PC-9 (cell line): Measurements from ENCODE around the gene ATN1. TPM values are rescaled to one million over a fixed set of nuclear protein-coding genes. Genes with fewer than 3 reads are reported as not detected.
A peak's percentile ranks its signal among the peaks of the same experiment; 100 is the strongest.

Experiments
- BruUV-seq: library from RNA; stranded (reverse); fragments of 400-500 nt; replicated peaks from 2 replicates; lab custom pipeline; 2021; lab: Mats Ljungman, UMichigan
- CTCF ChIA-PET: fragments of 300-600 bp; sonication (Branson Sonifier 250); formaldehyde crosslinking; loops from one replicate; lab custom pipeline; 2022; ENCODE audit warnings: antibody characterized with exemption; lab: Charles Lee
- POLR2A ChIA-PET: fragments of 300-600 bp; sonication (Branson Sonifier 250); formaldehyde crosslinking; loops from one replicate; lab custom pipeline; 2022; ENCODE audit warnings: antibody characterized with exemption; ENCODE audit not compliant: unreplicated experiment; lab: Charles Lee
- DNase-seq, 2 experiments: peaks; one replicate each; pipeline versions ENCODE4 v3.0.0 to v3.0.0-alpha.2; 2015 to 2022; ENCODE audit warnings: mixed read lengths in 1 of 2
- H2AFZ ChIP-seq: fragments of 200-600 bp; sonication (generic); 2 replicates; pipeline ENCODE4 v1.8.1; 2017; ENCODE audit warnings: antibody characterized with exemption
- H3F3A ChIP-seq: fragments of 200-600 bp; sonication (generic); 2 replicates; pipeline ENCODE4 v1.8.1; 2017; ENCODE audit warnings: antibody characterized with exemption, mild to moderate bottlenecking, low read depth; ENCODE audit not compliant: insufficient read depth
- H3K27ac ChIP-seq: fragments of 200-600 bp; sonication (generic); 2 replicates; pipeline ENCODE4 v1.6.1; 2016; ENCODE audit warnings: mixed run types
- H3K27me3 ChIP-seq: fragments of 200-600 bp; sonication (generic); 2 replicates; pipeline ENCODE4 v1.6.1; 2016; ENCODE audit warnings: low read depth, mixed run types; ENCODE audit not compliant: insufficient read depth
- H3K36me3 ChIP-seq: fragments of 200-600 bp; sonication (generic); 2 replicates; pipeline ENCODE4 v1.6.1; 2016; ENCODE audit warnings: low read depth, mixed run types
- H3K4me1 ChIP-seq: fragments of 200-600 bp; sonication (generic); replicated peaks from 2 replicates; pipeline ENCODE4 v1.6.1; 2016; ENCODE audit warnings: mixed run types; ENCODE audit not compliant: insufficient read depth
- H3K4me2 ChIP-seq: fragments of 200-600 bp; sonication (generic); 2 replicates; pipeline ENCODE4 v1.6.1; 2017; ENCODE audit warnings: mixed run types
- H3K4me3 ChIP-seq: fragments of 200-600 bp; sonication (generic); 2 replicates; pipeline ENCODE4 v1.6.1; 2016; ENCODE audit warnings: mixed run types
- H3K79me2 ChIP-seq: fragments of 200-600 bp; sonication (generic); 2 replicates; pipeline ENCODE4 v1.6.1; 2017; ENCODE audit warnings: low read depth, mixed run types
- H3K9me2 ChIP-seq: fragments of 200-600 bp; sonication (generic); 2 replicates; pipeline ENCODE4 v1.8.1; 2017; ENCODE audit warnings: mild to moderate bottlenecking; ENCODE audit not compliant: insufficient read depth
- H3K9me3 ChIP-seq: fragments of 200-600 bp; sonication (generic); 2 replicates; pipeline ENCODE4 v1.8.1; 2016; ENCODE audit warnings: low read depth; ENCODE audit not compliant: insufficient read depth
- H4K20me1 ChIP-seq: fragments of 200-600 bp; sonication (generic); 2 replicates; pipeline ENCODE4 v1.8.1; 2017; ENCODE audit not compliant: insufficient read depth
- EZH2 ChIP-seq: fragments of 200-600 bp; sonication (generic); IDR thresholded peaks from 2 replicates; pipeline ENCODE4 v1.8.0; 2017; ENCODE audit warnings: antibody characterized with exemption, low read depth
- intact Hi-C: fragments of 100-400 bp; cut with micrococcal nuclease; formaldehyde crosslinking; loops from one replicate; pipeline ENCODE4 v1.10.0; 2022; ENCODE audit not compliant: unreplicated experiment
- total RNA-seq: library from RNA; stranded (reverse); gene quantifications from 2 replicates; pipeline ENCODE4 v1.2.3, GENCODE V29; 2021
- TF ChIP-seq, protein P1 (sequence below): fragments of 200-600 bp; sonication (generic); conservative IDR thresholded peaks from 2 replicates; pipeline ENCODE4 v1.6.1; 2017; ENCODE audit warnings: mixed run types, antibody characterized with exemption, mild to moderate bottlenecking, moderate library complexity

Gene ATN1
- total RNA-seq, 1 experiment from 2014 or later = 158 TPM

DNA sequence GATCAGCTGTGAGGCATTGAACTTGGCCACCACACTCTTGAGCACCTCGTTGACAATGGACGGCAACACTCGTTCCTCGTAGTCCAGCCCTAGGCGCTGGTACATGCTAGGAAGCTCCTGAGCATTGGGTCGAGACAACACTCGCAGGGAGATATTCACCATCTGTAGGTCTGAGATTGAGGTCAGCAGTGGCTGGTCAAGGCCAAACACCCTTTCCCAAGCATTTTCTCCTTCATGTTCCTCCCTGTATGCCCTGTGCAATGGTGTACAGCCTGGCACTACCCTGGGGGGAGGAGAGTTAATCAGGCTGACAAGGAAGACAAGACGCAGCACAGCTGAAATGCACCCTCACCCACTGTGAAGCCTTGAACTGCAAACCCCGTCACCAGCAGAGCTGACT is 40.7 kb downstream of the ATN1 start:
- H3K36me3 ChIP-seq = peaks cover 46% of the 10 kb centered on the region
- no peak for DNase-seq
- H2AFZ ChIP-seq = no peak overlapping the region
- no peaks in the 10 kb centered on the region for H3K9me3 ChIP-seq
- H3F3A ChIP-seq = peaks cover 61% of the 10 kb centered on the region
- ChIA-PET POLR2A (interaction anchor here (0.6 to 0.7 kb wide), 2 partner anchors 24 to 100 kb away, joined by 3 read pairs; no protein-coding TSS in a partner anchor), CTCF (interaction anchor here (0.6 to 2.7 kb wide), 5 partner anchors 24 to 145 kb away, joined by 3 to 7 read pairs (median 4); no protein-coding TSS in a partner anchor)
- H4K20me1 ChIP-seq = peaks cover 30% of the 10 kb centered on the region
- no peaks in the 10 kb centered on the region for H3K27me3 ChIP-seq
- 0 out of 2 replicates have a peak overlapping the region, but pooled peaks have one; percentile 90 for H3K27ac ChIP-seq
- H3K4me1 ChIP-seq = peaks cover 39% of the 10 kb centered on the region
- peak overlapping the region; percentile 82; the same call in 1 of the 2 replicates for H3K4me3 ChIP-seq
- no peak for TF ChIP-seq EZH2
- peak overlapping the region; percentile 92 for H3K4me2 ChIP-seq
- BruUV-seq = no TSS peak
- intact Hi-C loops = loop anchor here (10.0 kb wide), 2 partner anchors 284 to 354 kb away; partner anchors contain the start of gene ZNF384
- H3K9me2 ChIP-seq = no peaks in the 10 kb centered on the region
- peaks cover 97% of the 10 kb centered on the region for H3K79me2 ChIP-seq

DNA sequence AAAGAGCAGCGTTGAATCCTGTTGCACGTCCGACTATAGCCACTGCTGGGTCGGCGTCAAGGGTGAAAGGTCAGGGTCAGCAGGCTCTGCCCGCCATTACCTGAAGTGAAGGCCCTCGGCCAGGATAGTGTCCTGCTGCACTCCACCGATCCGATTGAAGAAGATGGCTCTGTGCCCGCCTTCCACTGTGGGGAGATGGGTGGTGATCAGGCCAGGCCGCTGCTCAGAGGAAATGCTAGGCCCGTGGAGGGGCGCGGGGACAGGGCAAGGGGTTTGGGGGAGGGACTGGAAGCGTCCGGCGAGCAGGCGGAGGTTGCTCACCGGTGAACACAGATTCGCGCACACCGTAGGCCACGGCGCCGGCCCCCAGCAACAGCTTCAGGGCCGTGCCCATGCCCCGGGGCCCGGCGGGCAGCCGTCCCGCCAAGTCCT is 42.4 kb downstream of the ATN1 start:
- Histone ChIP-seq H3K27ac (peak overlapping the region; percentile 90), H2AFZ (no peak overlapping the region), H3K9me3 (no peaks in the 10 kb centered on the region), H3K27me3 (no peaks in the 10 kb centered on the region), H4K20me1 (peaks cover 26% of the 10 kb centered on the region), H3K36me3 (peaks cover 49% of the 10 kb centered on the region), H3K4me2 (peak overlapping the region; percentile 92), H3K4me3 (peak overlapping the region; percentile 82), H3K9me2 (no peaks in the 10 kb centered on the region), H3K4me1 (peaks cover 37% of the 10 kb centered on the region), H3K79me2 (peaks cover 81% of the 10 kb centered on the region), H3F3A (peaks cover 64% of the 10 kb centered on the region)
- TF ChIP-seq, protein P1, sequence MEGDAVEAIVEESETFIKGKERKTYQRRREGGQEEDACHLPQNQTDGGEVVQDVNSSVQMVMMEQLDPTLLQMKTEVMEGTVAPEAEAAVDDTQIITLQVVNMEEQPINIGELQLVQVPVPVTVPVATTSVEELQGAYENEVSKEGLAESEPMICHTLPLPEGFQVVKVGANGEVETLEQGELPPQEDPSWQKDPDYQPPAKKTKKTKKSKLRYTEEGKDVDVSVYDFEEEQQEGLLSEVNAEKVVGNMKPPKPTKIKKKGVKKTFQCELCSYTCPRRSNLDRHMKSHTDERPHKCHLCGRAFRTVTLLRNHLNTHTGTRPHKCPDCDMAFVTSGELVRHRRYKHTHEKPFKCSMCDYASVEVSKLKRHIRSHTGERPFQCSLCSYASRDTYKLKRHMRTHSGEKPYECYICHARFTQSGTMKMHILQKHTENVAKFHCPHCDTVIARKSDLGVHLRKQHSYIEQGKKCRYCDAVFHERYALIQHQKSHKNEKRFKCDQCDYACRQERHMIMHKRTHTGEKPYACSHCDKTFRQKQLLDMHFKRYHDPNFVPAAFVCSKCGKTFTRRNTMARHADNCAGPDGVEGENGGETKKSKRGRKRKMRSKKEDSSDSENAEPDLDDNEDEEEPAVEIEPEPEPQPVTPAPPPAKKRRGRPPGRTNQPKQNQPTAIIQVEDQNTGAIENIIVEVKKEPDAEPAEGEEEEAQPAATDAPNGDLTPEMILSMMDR = no peak
- no peak for TF ChIP-seq EZH2
- no TSS peak for BruUV-seq
- POLR2A ChIA-PET = interaction anchor here (0.9 kb wide), 1 partner anchor 24 kb away, joined by 7 read pairs; no protein-coding TSS in a partner anchor
- CTCF ChIA-PET = interaction anchor here (1.7 to 2.7 kb wide), 2 partner anchors 25 to 101 kb away, joined by 4 to 7 read pairs; no protein-coding TSS in a partner anchor
- intact Hi-C loops = loop anchor here (1.0 to 2.0 kb wide), 3 partner anchors 48 to 123 kb away; partner anchors contain the start of genes C1R and LPCAT3
- no peak for DNase-seq

- Histone ChIP-seq H2AFZ (no peak overlapping the region), H3K9me3 (no peaks in the 10 kb centered on the region), H3F3A (peaks cover 64% of the 10 kb centered on the region), H3K9me2 (no peaks in the 10 kb centered on the region), H3K36me3 (peaks cover 50% of the 10 kb centered on the region), H3K79me2 (peaks cover 40% of the 10 kb centered on the region), H3K27ac (no peak overlapping the region), H3K4me1 (peaks cover 25% of the 10 kb centered on the region), H3K4me2 (no peak overlapping the region), H3K4me3 (no peak overlapping the region), H3K27me3 (no peaks in the 10 kb centered on the region), H4K20me1 (peaks cover 5% of the 10 kb centered on the region; the same call in 1 of the 2 replicates)
- BruUV-seq = no TSS peak
- intact Hi-C loops = no loop called here
- no peak for DNase-seq
- TF ChIP-seq, protein P1 = no peak
- CTCF ChIA-PET = no interaction called here
- POLR2A ChIA-PET = interaction anchor here (0.7 to 1.2 kb wide), 2 partner anchors 28 to 185 kb away, joined by 3 to 4 read pairs; partner anchors contain the start of gene CD4
Observed at GRCh38 chr12:6974180-6974579, 46.4 kb downstream of the ATN1 start.
